ENCODE data around the gene KXD1.

Gene KXD1

DNA sequence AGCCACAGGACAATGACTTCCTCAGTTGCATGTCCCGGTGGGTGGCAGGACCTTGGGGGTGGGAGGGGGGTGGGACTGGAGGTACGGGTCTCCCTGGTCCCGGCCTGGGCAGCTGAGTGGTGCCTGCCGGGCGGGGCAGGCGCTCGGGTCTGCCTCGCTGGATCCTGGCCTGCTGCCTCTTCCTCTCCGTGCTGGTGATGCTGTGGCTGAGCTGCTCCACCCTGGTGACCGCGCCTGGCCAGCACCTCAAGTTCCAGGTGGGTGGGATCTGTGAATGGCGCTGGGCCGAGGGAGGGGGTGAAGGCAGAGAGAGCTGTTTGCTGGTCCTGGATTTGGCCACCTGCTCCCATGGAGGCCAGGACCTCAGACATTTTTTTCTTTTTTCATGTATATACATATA is 60.6 kb downstream of the KXD1 start:
- no peak for DNase-seq

Measured in NCI-H2107 (cell line).